NT2/D1 (cell line): ENCODE results near the gene CPSF4.
"Not testable (repeated sequence)": the region's sequence is repeated elsewhere in the genome, so short reads cannot be mapped to it uniquely, and the experiment has no call there.

Source experiments
- DNase-seq: peaks from one replicate; pipeline ENCODE4 v3.0.0-alpha.2; 2011; ENCODE audit warnings: low read depth, low spot score
- H3K27me3 ChIP-seq: 2 replicates; pipeline ENCODE4 v1.6.0; 2011; ENCODE audit warnings: mild to moderate bottlenecking; ENCODE audit not compliant: insufficient read length, insufficient read depth
- H3K36me3 ChIP-seq: 2 replicates; pipeline ENCODE4 v1.6.1; 2011; ENCODE audit warnings: mild to moderate bottlenecking, low read length, mixed read lengths; ENCODE audit not compliant: insufficient read depth, insufficient read length
- H3K4me1 ChIP-seq: 2 replicates; pipeline ENCODE4 v1.5.1; 2011; ENCODE audit not compliant: insufficient read depth, insufficient read length
- H3K4me3 ChIP-seq: 2 replicates; pipeline ENCODE4 v1.5.1; 2011; ENCODE audit warnings: low read depth; ENCODE audit not compliant: insufficient read length
- H3K9ac ChIP-seq: 2 replicates; pipeline ENCODE4 v1.6.0; 2011; ENCODE audit warnings: low read depth; ENCODE audit not compliant: insufficient read length
- H3K9me3 ChIP-seq: 2 replicates; pipeline ENCODE4 v1.5.1; 2011; ENCODE audit warnings: mild to moderate bottlenecking, low read length; ENCODE audit not compliant: insufficient read depth
- SUZ12 ChIP-seq: IDR thresholded peaks from 2 replicates; pipeline ENCODE4 v1.6.1; 2011; ENCODE audit not compliant: insufficient read length, insufficient read depth; ENCODE audit errors: extremely low read depth
- YY1 ChIP-seq: IDR thresholded peaks from 2 replicates; pipeline ENCODE4 v1.6.1; 2011; ENCODE audit not compliant: insufficient read length, insufficient read depth
- ZNF274 ChIP-seq: IDR thresholded peaks from 2 replicates; pipeline ENCODE4 v1.6.1; 2011; ENCODE audit warnings: mild to moderate bottlenecking, low read depth, low read length

The CPSF4 gene

DNA sequence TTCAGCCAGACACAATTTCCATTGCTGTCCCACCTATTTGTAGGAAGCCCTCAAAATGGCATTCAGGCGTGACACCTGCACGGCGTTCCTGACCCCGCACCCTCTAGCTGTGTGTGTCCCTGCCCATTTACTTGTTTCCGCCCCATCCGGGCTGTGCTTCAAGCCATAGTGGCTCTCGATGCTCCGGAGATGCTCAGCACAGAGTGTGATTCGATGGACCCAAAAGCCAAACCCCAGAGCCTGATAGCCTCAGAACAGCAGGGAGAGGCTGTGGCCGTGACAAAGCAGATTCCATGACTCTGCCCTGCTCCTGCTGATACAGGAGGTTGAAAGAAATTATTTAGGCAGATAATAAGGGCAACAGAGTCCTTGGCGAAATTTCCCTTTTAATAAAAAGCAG, 16.6 kb upstream of the CPSF4 start:
- TF ChIP-seq ZNF274 (no peak), YY1 (no peak), SUZ12 (no peak)
- no peaks in the 10 kb centered on the region for H3K27me3 ChIP-seq
- peaks cover 81% of the 10 kb centered on the region for H3K36me3 ChIP-seq
- no peaks in the 10 kb centered on the region for H3K9me3 ChIP-seq
- peaks cover 2% of the 10 kb centered on the region for H3K4me1 ChIP-seq
- no peak for DNase-seq
- no peak overlapping the region for H3K4me3 ChIP-seq
- no peak overlapping the region for H3K9ac ChIP-seq

DNA sequence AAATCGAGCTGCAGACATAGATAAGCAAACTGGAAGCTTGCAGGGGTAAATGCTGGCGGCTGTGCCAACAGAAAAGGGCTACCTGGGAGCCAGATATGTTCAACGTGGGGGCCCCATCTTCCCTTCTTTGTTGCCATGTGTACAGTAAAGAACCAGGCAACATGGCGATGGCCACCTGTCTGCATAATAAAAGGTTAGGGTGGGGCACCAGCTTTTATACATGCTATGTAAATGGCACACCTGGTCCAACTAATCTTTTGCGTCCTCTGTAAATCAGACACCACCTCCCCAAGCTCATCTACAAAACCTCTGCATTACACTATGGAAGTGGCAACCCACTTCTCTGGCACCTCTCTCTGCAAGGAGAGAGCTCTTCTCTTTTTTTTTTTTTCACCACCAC, 16.1 kb upstream of the CPSF4 start:
- DNase-seq, result no peak
- Histone ChIP-seq H3K36me3 (peaks cover 76% of the 10 kb centered on the region), H3K4me1 (peaks cover 2% of the 10 kb centered on the region), H3K9me3 (no peaks in the 10 kb centered on the region), H3K27me3 (no peaks in the 10 kb centered on the region), H3K4me3 (no peak overlapping the region), H3K9ac (no peak overlapping the region)
- no peak for TF ChIP-seq ZNF274
- no peak for TF ChIP-seq SUZ12
- no peak for TF ChIP-seq YY1

DNA sequence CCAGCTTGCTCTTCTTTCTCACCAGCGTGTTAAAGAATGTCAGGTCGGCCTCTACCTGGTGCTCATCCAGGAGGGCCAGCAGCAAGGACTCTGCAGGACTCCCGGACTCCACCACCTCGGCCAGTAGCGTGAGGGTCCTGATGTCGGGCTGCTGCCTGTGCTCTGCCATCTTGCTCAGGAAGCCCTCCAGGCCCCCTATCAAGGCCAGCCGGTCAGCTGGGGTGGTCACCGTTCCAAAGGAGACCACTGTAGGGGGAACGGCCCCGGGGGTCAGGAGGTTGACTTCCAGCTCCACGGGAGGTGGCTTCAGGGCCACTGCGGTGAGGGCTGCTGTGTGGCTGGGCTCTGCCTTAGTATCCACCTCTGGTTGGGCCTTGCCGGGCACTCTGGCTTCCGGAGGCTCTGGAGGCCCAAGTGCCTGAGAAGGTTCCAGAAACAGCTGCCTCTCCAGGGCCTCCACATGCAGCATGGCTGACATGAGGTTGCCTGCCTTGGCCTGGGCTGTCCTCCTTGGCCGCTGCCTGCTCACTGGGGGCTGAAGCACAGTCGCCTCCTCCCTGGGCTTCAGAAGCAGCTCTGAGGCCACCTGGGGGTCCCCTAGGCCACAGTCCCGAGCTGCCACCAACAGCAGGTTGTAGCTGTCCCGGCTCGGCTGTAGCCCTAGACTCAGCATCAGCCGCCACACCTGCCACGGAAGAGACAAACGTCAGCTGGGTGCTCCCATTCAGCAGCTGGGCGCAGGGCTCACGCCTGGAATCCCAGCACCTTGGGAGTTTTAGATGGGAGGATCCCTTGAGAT, 13.6 kb upstream of the CPSF4 start:
- no peaks in the 10 kb centered on the region for H3K4me1 ChIP-seq
- peaks cover 70% of the 10 kb centered on the region for H3K36me3 ChIP-seq
- no peaks in the 10 kb centered on the region for H3K27me3 ChIP-seq
- H3K9me3 ChIP-seq, result no peaks in the 10 kb centered on the region
- DNase-seq, result no peak
- H3K4me3 ChIP-seq, result no peak overlapping the region
- TF ChIP-seq ZNF274 (no peak), SUZ12 (no peak), YY1 (no peak)
- no peak overlapping the region for H3K9ac ChIP-seq

DNA sequence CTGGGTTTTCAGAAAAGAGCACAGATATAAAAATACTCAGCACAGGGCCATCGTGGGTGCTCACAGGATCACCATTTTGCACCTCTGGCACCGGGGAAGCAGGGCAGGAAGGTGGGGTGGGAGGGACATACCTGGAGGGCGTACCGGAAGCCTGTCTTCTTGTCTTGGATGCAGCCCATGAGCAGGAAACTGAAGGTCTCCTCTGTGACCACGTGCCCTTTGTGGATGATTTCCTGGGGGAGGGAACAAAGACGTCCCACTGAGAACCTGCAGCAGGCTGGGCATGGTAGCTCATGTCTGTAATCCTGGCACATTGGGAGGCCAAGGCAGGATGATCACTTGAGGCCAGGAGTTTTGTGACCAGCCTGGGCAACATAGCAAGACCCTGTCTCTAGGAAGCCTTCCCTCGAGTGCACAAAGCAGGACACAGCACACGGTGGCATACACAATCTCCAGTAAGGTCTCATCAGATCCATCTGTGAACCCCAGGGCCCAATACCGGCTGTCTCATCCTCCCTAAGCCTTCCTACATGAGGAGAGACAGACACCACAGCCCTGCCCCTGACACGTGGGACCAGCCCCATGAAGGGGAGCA, 9.7 kb upstream of the CPSF4 start:
- no peaks in the 10 kb centered on the region for H3K27me3 ChIP-seq
- no peaks in the 10 kb centered on the region for H3K4me1 ChIP-seq
- H3K36me3 ChIP-seq, result peaks cover 63% of the 10 kb centered on the region
- TF ChIP-seq SUZ12 (no peak), YY1 (no peak), ZNF274 (no peak)
- no peak for DNase-seq
- no peak overlapping the region for H3K4me3 ChIP-seq
- H3K9ac ChIP-seq, result no peak overlapping the region
- H3K9me3 ChIP-seq, result no peaks in the 10 kb centered on the region

DNA sequence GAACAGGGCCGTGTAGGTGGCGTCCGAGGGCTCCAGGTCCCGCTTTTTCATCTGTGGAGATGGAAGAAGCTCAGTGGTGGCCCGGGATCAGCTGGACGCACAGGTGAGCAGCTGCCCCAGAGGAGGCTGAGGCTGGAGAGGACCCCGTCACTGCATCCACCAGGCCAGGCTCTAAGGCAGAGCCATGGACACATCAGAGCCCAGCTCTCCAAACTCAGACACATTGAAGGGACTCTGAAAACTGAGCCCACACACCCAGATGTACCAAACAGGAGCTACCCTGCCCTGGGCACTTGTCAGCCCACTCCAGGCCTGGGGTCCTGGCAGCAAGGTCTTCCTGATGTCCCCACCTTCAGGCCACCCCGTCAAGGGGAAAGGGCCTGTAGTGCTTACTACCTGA, 9.0 kb upstream of the CPSF4 start:
- Histone ChIP-seq H3K27me3 (no peaks in the 10 kb centered on the region), H3K4me1 (no peaks in the 10 kb centered on the region), H3K9me3 (no peaks in the 10 kb centered on the region), H3K36me3 (peaks cover 62% of the 10 kb centered on the region), H3K4me3 (no peak overlapping the region), H3K9ac (no peak overlapping the region)
- TF ChIP-seq YY1 (no peak), ZNF274 (no peak), SUZ12 (no peak)
- no peak for DNase-seq

DNA sequence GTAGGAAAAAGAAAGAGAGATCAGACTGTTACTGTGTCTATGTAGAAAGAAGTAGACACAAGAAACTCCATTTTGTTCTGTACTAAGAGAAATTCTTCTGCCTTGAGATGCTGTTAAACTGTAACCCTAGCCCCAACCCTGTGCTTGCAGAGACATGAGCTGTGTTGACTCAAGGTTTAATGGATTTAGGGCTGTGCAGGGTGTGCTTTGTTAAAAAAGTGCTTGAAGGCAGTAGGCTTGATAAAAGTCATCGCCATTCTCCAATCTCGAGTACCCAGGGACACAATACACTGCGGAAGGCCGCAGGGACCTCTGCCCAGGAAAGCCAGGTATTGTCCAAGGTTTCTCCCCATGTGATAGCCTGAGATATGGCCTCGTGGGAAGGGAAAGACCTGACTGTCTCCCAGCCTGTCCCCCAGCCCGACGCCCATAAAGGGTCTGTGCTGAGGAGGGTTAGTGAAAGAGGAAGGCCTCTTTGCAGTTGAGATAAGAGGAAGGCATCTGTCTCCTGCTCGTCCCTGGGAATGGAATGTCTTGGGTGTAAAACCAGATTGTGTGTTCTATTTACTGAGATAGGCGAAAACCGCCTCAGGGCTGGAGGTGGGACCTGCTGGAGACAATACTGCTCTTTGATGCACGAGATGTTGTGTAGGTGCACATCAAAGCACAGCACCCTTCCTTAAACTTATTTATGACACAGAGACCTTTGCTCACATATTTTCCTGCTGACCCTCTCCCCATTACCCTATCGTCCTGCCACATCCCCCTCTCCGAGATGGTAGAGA, 6.8 kb upstream of the CPSF4 start:
- not testable (repeated sequence) for H3K9ac ChIP-seq, DNase-seq, H3K27me3 ChIP-seq, H3K4me1 ChIP-seq, H3K9me3 ChIP-seq, H3K4me3 ChIP-seq
- H3K36me3 ChIP-seq, result peaks cover 67% of the 10 kb centered on the region

DNA sequence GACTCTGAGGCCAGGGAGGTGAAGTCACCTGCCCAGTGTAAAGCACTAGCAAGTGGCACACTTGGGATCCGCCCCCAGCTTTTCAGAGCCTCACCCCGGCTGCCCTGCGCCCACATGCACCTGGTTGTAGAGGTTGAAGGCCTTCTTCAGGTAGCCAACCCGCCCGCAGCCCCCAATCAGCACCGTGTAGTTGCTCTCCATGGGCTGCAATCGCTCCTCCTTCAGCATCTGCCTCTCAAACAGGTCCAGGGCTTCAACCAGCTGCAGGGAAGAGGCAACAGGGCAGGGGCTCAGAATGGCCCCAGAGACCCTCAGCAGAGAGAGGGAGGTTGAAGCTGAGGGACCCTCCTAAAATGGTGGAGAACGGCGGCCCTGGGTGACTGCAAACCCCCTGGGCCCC, 5.6 kb upstream of the CPSF4 start:
- Histone ChIP-seq H3K36me3 (peaks cover 67% of the 10 kb centered on the region), H3K9me3 (no peaks in the 10 kb centered on the region), H3K9ac (no peak overlapping the region), H3K27me3 (no peaks in the 10 kb centered on the region), H3K4me1 (no peaks in the 10 kb centered on the region), H3K4me3 (no peak overlapping the region)
- TF ChIP-seq ZNF274 (no peak), YY1 (no peak), SUZ12 (no peak)
- DNase-seq, result no peak
